H4 (cell line): ENCODE measurements around the gene AHDC1. TPM values are rescaled to one million over a fixed set of nuclear protein-coding genes. Genes with fewer than 3 reads are reported as not detected.

Experiments used
- DNase-seq: peaks from one replicate; pipeline ENCODE4 v3.0.0-alpha.2; 2015; ENCODE audit warnings: low spot score
- total RNA-seq: library from RNA; depleted of rRNA; stranded (reverse); fragments of >200 nt; shearing (Covaris generic); gene quantifications from 2 replicates; pipeline ENCODE4 v1.2.3, GENCODE V29; 2014; rRNA removed

Gene AHDC1
- total RNA-seq, 1 experiment from 2014 or later = 2.0 TPM

DNA sequence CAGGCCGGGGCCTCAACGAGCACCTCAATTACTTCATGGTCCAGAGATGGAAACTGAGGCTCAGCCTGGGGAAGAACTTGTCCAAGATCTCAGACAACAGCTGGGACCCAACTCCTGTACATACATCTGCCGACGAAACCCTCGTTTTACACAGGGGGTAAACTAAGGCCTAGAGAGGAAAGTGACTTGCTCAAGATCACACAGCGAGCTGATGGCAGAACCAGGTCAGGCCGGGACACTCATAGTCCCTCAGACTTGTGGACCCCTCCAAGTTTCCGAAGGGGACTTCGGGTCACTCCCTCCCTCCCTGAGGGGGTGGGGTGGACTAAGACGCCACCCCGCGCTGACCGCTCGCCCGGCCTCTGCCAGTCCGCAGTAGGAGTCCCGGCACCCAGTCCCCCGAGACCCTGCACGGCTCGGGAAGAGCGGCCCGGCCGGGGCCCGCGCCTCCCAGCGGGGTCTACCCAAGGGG lies 114.4 kb downstream of the AHDC1 start:
- no peak for DNase-seq

DNA sequence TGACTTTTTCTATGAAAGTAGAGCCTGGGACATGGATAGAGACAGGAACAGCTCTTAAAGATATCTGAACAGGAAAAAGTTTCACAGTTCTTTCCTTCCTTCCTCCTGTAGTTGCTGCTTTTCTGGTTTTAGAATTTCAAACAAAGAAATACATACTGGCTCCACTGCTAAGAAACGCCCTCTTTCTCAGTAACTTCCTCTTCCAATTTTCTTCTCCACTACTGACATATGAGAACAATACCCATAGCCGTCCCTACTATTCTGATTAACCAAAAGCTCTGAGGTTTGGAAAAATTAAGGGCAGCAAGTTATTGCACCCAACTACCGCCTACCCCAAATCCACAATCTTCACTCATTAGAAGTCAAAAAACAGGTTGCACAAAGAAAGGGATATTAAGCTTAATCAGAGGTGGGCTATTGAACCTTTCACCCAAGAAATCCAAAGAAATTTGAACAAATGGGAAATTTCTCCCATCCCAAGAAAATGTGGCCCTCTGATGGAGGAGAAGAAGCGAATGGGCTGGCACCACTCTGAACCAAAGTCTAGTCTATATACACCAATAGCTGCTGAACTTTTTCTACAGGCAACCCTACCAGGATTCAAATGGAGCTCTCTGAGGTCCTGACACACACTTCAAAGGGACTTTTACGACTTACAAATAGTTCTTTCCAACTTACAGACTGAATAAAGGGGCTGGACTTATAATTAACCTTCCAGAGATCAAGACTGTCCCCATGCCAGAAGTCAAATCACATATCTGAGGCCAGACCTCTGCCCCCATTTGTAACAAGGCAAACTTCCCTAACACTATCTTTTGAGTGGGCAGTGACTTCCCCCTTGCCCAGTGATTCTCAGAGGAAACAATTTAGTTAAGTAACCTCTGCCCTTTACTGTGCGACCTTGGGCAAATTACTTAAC lies 115.7 kb downstream of the AHDC1 start:
- no peak for DNase-seq

- no peak for DNase-seq
These were observed 118.6 kb downstream of the AHDC1 start for GRCh38 chr1:27485363-27485762.

Other genes with a start within 250 kb of the AHDC1 start
- 4.2 and 6.7 TPM in 2 replicates for gene MAP3K6, start 237.2 kb downstream of the AHDC1 start, total RNA-seq
- not detected in 2 replicates for gene FCN3, start 229.3 kb downstream of the AHDC1 start, total RNA-seq
- not detected in 2 replicates for gene CD164L2, start 220.8 kb downstream of the AHDC1 start, total RNA-seq
- 0.23 and 1.1 TPM in 2 replicates for gene GPR3, start 211.5 kb downstream of the AHDC1 start, total RNA-seq
- 7.9 and 9.5 TPM in 2 replicates for gene WASF2, start 114.0 kb downstream of the AHDC1 start, total RNA-seq
- gene FGR, start 31.0 kb upstream of the AHDC1 start, total RNA-seq = not detected in 2 replicates
- 257 and 342 TPM in 2 replicates for gene IFI6, start 68.0 kb upstream of the AHDC1 start, total RNA-seq
- gene FAM76A, start 121.8 kb upstream of the AHDC1 start, total RNA-seq = 10.8 and 12.6 TPM in 2 replicates
- 19.2 and 24.3 TPM in 2 replicates for gene STX12, start 169.1 kb upstream of the AHDC1 start, total RNA-seq
- 32.8 and 45.9 TPM in 2 replicates for gene PPP1R8, start 226.6 kb upstream of the AHDC1 start, total RNA-seq